EL (cell line): Measurements from ENCODE around the gene LRRC15.

Experiments used
- DNase-seq: peaks from one replicate; pipeline ENCODE4 v3.0.0-alpha.2; 2016

The LRRC15 gene

DNA sequence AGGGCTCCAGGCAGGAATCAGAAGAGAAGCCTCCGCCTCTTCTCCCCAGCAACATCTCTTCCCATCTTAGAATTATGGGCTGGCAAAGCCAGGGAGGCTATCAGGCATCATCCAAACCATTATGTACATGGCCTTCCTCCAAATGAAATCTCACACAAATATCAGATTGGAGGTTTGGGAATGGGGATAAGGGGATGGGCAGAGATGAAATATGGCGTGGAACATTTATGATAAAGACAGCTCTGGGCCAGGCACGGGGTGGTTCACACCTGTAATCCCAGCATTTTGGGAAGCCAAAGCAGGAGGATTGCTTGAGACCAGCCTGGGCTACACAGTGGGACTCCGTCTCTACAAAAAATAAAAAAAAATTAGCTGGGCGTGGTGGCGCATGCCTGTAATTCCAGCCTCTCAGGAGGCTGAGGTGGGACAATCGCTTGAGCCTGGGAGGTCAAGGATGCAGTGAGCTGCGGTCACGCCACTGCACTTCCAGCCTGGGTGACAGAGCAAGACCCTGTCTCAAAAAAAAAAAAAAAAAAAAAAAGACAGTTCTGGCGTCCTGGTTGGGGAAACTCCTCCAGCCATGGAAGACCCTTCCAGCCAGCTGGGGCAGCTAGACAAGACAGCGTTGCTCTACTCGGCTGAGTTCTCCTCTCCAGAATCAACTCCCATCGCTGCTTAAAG lies 55.0 kb downstream of the LRRC15 start:
- no peak for DNase-seq

DNA sequence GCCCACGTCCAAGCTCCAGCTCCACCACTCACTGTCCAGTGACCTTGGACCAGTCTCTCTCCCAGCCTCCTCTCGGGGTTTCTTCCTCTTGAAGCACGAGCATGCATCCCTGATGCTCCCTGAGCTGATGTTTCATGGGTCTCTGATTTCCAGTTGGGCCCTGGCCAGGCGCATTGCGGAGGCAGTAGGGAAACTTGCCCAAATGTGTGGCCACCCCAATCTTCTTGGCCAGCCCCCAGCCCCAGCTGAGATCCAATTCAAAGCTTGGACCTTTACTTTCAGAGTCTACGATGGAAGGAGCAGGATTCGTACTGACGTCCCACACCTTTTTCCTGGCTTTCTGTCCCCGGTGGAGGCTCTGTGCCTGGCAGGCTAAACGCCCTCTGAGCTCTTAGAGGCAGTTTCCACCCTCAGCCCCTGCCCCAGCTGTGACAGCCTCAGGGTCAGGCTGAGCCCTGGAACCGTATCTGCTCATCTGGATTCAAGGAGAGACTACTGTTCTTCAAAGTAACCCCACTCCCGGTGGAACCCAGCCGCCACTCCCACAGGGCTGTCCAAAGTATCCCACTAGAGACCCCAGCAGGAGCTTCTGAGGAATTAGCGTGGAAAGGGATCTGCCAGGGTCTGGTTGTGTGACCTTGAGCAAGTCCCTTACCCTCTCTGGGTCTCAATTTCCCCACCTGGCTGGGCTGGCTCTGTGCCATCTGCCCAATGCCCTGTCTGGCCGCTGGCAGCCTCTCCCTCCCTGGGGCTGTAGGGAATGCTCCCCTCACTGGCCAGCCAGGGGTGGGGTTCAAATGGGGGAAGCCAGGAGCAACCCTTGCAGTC lies 55.8 kb downstream of the LRRC15 start:
- no peak for DNase-seq

DNA sequence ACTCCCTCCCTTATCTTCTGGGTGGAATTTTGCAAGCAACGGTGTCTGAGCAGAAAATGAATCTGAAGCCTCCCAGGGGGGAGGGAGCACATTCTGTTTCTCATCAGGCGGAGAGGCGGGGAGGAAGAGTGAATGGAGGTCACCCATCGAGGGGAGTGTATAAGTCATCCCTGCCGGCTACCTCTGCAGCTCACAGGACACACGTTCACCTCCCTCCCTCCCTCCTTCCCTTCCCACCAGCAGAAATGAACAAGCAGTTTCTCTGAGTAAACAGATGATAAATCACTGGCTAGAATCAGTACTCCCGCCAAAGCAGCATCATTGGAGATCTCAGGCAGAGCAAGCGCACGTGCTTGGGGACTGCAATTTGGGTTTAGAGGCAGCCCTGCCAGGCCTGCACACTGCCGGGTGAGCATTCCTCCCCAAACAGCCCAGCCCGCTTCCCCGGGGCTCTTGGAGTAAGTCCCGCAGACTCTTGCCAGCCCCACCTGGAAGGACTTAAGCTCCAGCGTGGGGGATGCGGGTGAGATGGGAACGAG lies 56.7 kb downstream of the LRRC15 start:
- DNase-seq, result peak; percentile 26

DNA sequence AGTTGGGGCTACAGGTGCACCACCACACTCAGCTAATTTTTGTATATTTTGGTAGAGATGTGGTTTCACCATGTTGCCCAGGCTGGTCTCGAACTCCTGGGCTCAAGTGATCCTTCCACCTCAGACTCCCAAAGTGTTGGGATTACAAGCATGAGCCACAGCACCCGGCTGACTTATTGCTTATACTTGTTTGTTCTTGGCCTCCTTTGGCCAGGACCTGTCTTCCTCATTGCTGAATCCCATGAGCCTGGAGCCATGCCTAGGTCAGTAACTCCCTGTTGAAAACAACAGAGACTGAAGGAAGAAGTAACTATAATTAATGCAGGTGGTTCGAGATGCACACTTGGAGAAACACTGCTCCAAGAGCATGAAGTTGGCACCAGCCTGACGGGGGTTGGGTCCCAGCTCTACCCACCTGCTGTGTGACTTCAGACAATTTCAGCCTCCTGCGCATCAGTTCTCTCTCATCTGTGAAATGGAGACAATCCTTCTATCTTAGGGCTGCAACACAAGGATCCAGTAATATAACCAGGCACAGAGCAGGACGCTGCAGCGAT lies 57.3 kb downstream of the LRRC15 start:
- no peak for DNase-seq

DNA sequence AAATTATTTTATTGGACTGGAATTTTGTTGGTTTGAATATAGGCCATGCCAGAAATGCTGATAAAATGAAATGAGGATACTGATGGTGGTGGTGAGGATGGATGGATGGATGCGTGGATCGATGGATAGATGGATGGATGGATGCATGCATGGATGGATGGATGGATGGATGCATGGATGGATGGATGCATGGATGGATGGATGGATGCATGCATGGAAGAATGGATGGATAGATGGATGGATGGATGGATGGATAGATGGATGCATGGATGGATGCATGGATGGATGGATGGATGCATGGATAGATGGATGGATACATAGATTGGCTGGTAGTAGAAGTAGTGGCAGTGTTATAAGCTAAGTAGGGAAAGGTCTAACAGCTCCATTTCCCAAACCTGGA lies 58.5 kb downstream of the LRRC15 start:
- DNase-seq, result no peak

DNA sequence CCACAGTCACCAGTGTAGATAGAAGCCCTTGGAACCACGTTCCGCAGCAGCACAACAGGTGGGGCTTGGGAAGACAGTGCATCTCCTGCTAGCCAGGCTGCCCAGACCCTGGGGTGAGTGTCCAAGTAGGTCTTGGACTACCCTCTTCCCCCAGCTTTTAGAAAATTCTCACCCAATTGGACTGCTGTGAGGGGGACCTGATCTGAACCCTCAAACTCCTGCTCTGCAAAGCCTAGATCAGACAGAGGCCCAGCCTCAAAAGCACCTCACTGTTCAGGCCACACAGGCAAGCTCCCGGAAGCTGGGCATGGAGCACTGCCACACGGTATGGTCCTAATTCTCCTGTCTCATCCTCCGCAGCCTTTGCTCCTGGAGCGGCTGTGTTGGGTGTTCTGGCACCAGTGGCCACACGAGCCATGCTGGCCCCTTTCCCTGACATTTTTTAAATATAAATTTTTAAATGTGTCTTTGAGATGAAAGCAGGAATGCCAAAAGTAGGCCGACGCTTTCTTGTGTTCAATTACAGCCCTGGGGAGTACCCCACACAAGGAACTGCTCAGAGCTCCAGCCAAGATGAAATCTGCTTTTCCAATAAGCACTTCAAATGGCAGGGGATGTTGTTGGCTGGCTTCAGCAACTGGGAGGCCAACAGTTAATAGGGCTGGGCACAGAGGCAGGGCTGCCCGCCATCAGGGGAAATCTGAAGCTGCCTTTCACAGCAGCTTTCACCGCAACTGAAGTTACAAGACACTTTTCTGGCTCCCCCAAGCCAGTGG lies 59.3 kb downstream of the LRRC15 start:
- DNase-seq, result no peak

DNA sequence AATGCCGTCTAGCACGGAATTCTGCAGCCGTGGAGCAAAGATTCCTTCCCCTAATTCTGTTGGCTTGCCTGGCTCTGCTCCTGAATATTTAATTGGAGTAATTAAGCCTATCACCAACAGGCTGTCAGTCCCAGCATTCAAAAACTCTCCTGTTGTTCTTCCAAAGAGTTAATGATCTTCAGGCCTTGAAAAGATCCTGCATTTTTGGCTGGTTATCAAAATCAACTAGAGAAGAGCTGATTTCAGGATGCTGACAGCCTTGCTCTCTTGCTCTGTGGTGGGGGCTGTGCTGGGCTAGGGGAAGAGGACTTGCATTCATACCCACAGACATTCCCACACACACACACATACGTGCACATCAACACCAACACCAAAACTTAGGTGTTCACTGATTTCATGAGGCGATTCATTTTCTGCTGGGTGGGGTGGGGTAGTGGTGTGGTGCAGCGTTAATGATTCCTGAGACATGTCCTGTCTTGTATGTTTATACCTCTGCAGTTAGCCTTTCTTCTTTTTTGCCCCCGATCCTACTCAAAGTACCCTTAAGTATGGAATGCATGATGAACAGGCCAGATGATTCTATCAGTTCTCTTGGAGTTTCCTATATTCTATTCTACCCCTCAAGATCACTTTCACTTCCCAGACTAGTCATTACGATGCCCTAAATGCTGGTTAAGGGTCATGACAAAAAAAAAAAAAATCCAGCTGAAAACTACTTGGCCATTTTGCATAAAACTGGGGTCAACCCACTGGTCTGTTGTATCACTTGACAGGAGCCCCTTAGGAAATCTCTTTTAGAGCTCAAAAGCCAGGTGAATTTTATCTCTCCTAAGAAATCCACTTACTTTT lies 60.7 kb downstream of the LRRC15 start:
- DNase-seq, result no peak

DNA sequence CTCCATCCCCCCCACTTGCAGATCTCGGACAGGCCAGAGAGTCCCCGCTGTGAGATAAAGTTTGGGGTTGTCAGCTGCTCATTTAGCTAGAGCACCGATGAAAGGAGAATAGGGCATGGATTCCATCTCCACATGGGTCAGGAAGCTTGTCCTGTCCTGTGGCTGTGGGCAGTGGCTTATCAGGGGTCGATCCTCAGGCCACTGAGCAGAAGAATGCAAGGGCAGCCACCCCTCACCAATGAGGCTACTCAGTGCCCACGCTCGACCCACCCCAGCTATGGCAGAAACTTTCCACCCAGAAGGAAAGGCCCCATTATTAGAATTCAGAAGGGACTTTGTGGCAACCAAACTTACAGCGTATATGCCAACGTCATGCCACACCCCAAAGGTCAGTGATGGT lies 61.7 kb downstream of the LRRC15 start:
- no peak for DNase-seq

DNA sequence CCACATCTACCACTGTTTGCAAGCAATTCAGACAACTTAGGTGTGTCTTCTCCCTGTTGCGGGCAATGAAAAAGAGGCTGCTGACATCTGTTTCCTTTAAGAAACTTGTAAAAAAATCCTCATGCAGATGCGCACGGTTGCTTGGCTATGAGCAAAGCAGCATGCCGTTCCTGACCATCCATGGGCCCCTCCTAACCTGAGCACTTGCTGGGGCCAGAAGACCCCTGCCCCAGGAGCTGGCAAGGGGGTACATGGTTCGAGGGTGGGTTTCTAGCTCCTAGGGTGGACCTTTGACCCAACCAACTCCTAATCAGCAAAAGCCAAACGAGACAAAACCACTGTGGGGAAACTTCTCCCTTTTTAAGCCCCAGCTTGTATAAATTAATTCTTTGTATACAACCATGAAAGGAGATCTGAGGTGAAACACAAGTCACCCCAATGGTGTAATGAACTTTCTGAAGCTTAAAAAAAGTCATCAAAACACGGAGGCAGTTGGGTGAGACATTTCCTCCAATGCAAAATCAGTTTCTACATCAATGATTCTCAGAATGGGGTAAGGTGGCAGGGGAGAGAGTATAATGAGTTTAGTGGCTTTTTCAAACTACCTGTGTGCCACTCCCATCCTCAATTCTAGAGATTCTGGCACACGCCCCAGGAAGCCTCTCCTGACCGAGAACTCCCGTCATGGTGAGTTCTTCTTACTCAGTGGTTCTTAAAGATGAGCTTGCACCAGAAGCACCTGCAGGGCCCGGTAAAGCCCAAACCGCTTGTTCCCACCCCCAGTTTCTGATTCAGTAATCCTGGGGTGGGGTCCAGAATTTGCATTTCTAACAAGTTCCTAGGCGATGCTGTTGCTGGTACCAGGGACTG lies 62.5 kb downstream of the LRRC15 start:
- no peak for DNase-seq

DNA sequence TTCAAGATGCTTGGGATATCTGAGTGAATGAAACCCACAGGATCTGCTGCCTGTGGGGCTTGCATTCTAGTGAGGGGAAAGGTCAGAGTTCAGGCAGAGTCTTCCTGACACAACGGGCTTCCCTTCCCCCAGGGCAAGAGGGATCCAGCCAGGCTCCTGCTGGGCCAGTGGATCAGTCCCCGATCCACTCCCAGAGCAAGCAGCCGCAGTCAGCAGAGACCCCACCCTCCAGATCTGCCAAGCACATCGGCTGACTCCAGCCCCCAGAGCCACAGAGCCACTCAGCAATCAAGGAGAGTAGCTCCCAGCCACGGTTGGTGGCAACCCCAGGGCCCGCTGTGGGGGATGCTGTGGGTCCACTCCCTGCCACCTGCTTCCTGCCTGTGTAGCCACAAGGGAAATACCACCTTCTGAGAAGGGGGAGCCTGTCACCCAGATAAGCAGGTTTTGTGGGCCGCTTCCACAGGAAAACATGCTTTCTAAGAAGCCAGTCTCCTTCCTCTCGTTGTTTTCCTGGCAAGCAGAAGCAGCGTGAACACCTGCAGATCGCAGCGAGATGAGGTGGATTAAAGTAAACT lies 63.3 kb downstream of the LRRC15 start:
- DNase-seq, result no peak

DNA sequence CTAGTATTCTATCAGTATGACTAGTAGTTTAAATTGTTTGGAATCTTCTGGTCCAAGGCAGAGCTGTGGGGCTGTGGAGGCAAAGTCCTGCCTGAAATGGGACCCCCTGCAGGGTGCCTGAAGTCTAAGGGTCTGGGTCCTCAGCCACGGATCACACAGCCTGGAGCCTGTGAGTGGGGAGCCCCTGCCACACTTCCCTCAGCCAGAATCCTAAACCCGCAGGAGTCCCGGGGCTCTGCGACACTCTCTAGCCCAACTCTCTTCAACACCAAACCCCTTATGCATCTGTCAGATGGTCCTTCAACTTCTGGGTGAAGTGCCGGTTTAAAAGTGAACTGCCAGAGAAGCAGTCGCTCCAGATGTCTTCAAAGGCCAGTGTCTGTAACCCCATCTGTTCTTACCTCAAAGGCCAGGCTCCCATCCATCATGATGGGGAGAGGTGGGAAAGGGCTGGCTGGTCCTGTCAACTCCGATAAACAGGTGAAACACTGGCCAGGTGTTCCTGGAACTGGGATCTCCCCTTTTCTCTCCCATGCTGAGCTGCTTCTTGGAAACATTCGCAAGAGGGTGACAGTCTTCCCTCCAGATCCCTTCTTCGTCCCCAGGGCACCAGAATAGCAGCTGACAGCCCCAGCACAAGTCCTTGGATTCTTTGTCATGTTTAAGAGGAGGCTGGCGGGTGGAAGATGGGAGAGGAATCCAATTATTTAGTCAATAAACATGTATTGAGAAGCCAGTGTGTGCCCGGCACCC lies 64.0 kb downstream of the LRRC15 start:
- DNase-seq, result no peak
